Measurements from ENCODE around the gene EML6.

EML6 gene

GRCh38 chr2:54879598-54880332 is 156.3 kb downstream of the EML6 start:
- no peak for DNase-seq (ENCODE audit: low read depth)

- no peak for DNase-seq (ENCODE audit: low read depth)
Measured at GRCh38 chr2:54880428-54880827, 157.0 kb downstream of the EML6 start.

DNA sequence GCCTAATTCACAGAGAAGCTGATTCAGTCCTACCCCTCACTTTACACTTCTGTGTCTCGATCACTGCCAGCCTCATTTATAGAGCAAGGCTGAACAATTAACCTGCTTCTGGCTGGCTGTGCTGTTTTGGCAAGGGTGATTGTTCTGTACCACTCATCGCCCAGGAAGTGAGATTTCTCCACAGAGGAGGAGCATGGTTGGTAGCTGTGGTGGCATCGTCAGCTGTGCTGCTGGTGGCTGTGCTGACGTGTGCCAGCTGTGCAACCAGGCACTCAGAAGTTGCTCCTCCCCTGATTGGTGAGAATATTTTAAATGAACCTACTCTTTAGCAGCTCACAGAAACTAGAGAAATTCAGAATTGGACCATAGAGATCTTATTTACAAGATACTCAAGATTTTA is 158.3 kb downstream of the EML6 start:
- DNase-seq (ENCODE audit: low read depth), result no peak

DNA sequence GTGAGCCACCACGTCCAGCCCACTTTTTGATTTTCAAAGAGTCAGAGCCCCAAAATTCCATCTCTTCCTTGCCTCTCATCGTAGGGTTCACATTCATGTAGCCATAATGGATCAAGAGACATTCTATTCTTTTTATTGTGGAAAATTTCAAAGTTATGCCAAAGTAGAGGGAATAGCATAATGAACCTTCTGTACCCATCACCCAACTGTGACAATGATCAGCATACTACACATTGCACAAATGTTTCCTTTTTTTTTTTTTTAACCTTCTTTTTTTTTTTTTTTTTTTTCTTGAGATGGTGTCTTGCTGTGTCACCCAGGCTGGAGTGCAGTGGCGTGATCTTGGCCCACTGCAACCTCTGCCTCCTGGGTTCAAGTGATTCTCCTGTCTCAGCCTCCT is 162.4 kb downstream of the EML6 start:
- DNase-seq (ENCODE audit: low read depth), result no peak

- no peak for DNase-seq (ENCODE audit: low read depth)
Measured at GRCh38 chr2:54887850-54888545, 164.5 kb downstream of the EML6 start.

DNA sequence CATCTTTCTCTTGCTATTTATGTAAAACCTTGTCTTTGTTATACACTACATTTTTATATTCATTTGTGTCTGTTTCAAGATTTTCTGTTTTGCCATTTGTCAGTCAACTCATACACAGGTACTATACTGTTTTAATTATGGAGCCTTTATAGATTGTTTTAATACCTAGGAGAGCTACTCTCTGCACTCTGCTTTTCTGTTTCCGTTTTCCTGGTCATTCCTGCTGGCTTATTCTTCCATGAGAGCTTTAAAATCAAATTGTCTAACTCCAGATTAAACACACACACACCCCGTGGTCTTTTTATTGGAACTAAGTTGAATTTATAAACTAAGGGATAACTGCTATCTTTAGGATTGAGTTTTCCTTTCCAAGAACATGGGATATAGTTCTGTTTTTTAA is 165.6 kb downstream of the EML6 start:
- no peak for DNase-seq (ENCODE audit: low read depth)

- no peak for DNase-seq (ENCODE audit: low read depth)
Measured at GRCh38 chr2:54891909-54892308, 168.4 kb downstream of the EML6 start.

DNA sequence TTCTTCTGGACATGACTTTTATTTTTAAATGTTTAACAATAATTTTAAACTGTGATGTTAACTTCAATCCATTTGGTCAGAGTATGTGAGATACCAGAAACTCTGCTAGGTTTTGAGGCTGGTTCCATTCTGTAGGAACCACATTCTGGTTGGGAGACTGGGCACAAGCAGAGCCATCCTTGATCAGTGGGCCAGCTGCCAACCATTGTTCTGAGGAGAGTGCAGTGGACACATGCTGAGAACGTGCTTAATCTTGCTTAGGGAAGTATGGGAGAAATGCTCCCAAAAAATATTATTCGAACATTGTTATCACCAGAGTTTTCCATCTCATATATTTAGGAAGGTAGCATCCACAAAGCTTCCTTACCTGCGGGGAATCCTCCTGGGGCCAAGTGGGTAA is 171.0 kb downstream of the EML6 start:
- DNase-seq (ENCODE audit: low read depth), result no peak

DNA sequence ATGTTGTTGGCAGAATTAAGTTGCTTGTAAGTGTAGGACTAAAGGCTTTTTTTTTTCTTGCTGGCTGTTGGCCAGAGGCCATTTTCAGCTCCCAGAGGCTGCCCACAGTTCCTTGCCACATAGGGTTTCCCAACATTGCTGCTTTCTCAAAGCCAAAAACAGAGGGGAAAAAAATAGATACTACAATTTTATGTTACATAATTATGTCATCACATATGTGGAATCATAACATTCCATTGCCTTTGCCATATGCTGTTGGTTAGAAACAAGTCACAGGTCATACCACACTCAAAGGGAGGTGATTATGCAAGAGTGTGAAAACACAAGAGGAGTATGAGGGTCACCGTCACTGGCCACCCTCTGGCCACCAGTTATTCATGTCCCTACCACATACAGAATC is 172.3 kb downstream of the EML6 start:
- no peak for DNase-seq (ENCODE audit: low read depth)

DNA sequence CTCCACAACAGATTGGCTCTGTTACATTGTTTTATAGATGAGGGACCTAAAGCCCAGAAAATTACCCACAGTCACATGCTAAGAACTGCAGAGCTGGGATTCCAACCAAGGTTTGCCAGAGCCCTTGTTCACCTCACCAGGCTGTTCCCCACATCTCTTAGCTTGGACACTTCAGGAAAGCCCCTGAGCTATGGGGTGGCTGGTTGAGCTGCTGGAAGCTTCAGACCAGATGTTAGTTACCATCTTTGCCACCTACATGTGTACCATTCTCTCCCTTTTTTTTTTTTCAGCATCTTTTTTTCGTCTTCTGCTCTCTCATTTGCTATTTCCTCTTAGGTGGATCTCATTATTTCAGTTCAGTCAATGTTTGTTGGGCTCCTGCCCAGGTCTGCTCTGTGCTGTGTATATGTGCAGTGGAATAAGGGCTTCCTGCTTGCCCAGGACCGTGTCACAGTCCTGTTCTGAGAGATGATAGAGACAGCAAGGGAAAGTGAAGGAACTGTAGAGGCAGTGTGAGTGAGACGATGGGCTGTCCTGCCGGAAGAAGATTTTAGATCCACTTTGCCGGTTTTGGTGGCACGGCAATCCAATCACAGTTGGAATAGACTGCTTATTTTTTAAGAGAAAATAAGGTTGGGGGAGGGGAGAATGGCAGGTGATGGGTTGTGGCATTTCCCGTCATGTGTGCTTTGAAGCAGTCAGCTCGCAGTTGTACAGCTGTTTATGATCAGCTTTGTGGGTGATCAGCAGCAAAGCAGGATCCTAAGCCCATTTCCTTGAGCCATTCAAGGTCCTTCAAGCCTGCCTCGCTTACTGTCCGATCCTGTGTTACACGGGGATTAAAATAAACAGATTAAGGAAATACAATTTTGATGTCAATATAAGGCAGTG is 174.2 kb downstream of the EML6 start:
- DNase-seq (ENCODE audit: low read depth), result no peak

DNA sequence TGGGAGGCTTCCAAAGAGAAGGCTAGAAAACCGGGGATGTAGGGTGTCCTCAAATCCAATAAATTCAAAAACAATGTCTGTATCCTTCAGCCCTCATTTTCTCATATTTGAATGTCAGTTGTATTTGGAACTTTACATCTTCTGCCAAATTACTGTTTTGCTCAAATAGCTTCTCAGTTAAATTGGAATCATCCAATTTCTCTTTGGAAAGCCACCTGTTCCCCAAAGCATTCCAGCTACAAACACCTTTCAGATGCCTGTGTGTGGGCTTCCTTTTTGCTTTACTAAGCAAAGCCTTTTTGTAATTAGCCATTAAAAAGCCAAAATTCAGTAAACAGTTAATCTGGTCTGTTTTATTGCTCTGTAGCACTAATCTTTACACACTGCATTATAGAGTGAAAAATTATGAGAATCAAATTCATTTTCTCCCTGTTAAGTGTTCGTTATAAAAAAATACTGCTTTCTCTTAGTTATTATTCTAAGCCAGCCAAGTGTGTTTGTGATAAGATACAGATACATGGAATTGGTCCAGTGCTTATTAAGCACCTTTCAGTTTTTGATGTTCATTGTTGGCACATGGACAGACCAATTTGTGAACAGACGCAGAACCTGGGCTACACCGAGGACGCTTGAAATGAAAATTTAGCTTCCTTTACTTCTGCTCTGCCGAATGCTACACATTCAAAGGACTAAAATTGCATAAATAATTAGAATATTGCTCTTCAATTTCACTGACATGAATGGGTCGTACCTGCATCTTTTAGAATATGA is 175.2 kb downstream of the EML6 start:
- no peak for DNase-seq (ENCODE audit: low read depth)

DNA sequence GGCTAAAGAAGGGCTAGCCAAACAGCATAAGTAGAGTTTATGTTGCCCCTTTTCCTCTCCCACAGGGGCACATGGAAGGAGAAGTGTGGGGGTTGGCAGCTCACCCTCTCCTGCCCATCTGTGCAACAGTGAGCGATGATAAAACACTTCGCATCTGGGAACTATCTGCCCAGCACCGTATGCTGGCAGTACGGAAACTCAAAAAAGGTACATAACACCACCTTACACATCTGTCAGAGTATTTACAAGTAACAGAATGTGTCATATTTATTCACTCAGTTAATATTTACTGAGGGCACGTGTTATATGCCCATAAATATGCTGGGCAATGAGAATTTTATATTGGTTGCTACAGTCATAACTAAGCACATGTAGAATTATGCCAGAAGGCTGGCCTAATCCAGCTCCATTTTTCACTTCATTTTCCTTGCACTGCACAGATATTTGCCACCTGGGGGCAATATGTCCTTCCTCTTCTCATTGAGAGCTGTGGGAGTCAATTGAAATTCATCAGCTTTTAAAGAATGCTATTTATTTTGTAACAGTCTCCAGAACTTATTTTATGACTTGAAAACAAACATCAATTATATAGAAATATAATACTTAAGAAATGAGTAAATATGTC is 176.2 kb downstream of the EML6 start:
- DNase-seq (ENCODE audit: low read depth), result peak; percentile 37

DNA sequence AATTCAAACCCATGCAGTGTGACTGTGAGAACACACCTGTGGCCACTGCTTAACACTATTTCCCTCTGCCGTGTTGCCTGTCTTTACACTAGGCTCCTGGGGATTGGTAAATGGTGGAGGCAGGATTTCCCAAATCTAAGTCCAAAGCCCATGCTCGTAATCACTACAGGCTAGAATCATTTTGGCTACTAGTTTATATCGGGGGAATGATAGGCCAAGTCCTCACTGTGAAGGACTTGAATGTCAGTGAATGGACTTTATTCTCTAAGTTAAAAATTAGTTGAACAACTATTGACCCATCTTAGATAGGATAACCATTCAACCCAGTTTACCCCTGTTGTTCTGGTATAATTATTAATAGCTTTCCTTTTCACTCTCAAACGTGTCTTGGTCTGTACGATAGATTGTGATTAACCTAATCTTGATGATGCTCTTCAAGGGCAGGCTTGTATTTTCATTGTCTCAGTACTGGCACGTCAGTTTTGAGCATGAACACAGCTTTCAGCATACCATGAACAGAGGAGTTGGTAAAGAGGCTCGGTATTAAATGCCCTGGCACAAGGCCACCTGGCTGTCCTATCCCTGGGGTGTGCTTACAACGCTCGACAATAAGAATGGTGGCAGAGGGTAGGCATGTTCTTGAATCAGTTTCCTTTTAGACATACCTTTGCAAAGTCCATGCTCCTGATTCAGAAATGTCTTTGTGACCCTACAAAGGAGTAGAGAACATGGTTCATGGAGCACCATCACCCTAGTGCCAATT is 177.9 kb downstream of the EML6 start:
- no peak for DNase-seq (ENCODE audit: low read depth)

- DNase-seq (ENCODE audit: low read depth), result no peak
Measured at GRCh38 chr2:54902763-54903162, 179.3 kb downstream of the EML6 start.

DNA sequence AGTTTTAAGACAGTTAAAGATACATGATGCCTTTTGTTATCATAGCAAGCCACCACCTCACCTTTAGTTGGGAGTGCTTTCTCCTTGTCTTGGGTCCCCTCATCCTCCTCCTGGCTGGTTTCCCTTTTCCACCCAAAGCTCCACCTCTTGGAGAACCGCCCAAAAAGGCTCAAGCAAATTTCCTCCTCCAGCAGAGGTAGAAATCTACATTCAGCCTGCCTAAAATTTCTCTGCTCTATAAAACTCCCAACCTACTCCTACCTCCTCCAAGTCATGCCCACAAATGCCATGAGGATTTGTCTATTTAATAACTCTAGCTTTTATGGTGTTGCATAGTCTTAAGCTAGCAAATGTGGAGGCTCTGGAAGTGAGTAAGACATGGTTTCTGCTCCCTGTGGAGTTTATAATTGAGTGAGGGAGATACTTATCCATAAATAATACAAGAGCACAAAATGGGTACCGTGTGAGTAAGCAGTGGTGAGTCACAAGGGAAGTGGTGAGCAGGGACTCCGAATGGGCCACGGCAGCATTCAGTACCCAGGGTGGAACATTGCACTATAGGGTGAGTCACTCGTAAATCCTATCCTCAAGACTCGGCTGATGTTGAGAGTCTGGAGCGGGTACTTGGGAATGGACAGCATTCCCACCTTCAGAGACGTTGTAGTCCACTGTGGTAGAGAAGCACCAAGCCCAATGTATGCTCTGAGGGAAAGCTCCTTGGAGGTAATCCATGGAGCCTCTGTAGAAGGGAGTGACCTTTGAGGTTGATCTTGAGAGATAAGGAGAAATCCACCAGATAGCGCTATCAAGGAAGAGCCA is 180.5 kb downstream of the EML6 start:
- DNase-seq (ENCODE audit: low read depth), result peak; percentile 100

- no peak for DNase-seq (ENCODE audit: low read depth)
Measured at GRCh38 chr2:54904836-54905235, 181.4 kb downstream of the EML6 start.

- DNase-seq (ENCODE audit: low read depth), result no peak
Measured at GRCh38 chr2:54906716-54907115, 183.3 kb downstream of the EML6 start.

DNA sequence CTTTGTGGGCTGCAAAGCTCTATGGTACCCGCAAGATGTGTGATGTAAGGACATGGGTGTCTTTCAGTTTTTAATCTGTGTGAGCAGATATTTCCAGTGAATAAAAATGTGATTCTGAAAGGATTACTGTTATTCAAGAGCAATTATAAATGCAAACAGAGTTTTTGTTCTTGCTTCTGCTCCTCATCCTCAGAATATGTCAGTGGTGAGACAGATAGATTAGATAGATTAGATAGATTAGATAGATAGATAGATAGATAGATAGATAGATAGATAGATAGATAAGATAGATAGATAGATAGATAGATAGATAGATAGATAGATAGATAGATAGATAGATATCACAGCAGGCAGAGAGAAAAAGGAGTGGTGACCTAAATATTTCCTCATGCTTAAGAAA is 184.2 kb downstream of the EML6 start:
- no peak for DNase-seq (ENCODE audit: low read depth)

- no peak for DNase-seq (ENCODE audit: low read depth)
Measured at GRCh38 chr2:54908591-54908990, 185.1 kb downstream of the EML6 start.

- DNase-seq (ENCODE audit: low read depth), result no peak
Measured at GRCh38 chr2:54909001-54909400, 185.5 kb downstream of the EML6 start.
